ENCODE measurements around the gene SHROOM3. TPM values are rescaled to one million over a fixed set of nuclear protein-coding genes. Genes with fewer than 3 reads are reported as not detected.

SHROOM3 gene
- total and polyA plus RNA-seq, 4 donors: 14.4 to 75.1 (median 47.3) TPM

DNA sequence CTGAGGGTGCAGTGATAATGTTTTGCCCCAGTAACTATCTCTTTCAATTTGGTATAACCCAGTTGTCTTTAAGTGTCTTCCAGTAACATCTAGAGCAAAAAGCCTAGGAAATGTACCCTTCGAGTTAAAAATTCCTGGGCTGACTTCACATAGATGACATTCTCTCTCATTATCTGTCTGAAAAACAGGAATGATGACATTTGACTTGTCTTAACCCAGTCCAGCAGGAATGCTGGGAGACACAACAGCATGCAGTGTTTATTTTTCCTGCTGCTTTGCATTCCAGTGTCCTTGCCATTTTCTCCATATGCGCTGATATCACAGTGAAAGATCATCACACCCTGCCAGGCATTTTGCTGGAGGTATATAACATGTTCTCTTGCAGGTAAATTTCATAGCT lies 333.0 kb downstream of the SHROOM3 start:
- Histone ChIP-seq H3K27me3 (ENCODE audit: control insufficient read depth in 3 of 3, insufficient read depth in 3 of 3, low read length in 2 of 3) (no peaks in the 10 kb centered on the region), H3K36me3 (ENCODE audit: control insufficient read depth in 4 of 4, insufficient read depth in 4 of 4, low read length in 4 of 4) (peaks cover 0 to 12% (median 3%) of the 10 kb centered on the region in 4 donors), H3K9me3 (ENCODE audit: control insufficient read depth in 4 of 4, insufficient read depth in 3 of 4, low read length in 3 of 4) (peaks cover 0 to 2% (median 0%) of the 10 kb centered on the region in 4 donors), H3K9ac (ENCODE audit: insufficient read depth in 1 of 2, low read length in 2 of 2) (no peak overlapping the region), H3K4me1 (ENCODE audit: control insufficient read depth in 5 of 5, insufficient read depth in 5 of 5, low read length in 5 of 5) (peaks cover 0 to 11% (median 2%) of the 10 kb centered on the region in 5 donors), H3K4me3 (no peak overlapping the region), H3K27ac (ENCODE audit: low read depth in 1 of 2, low read length in 1 of 2) (no peak overlapping the region)
- ATAC-seq (ENCODE audit: insufficient read depth, low FRiP score) (no peak), DNase-seq (no peak)
- WGBS, 2 donors: 61 to 83% methylated on average over 2 of the region's 2 CpGs
- TF ChIP-seq, protein P1, sequence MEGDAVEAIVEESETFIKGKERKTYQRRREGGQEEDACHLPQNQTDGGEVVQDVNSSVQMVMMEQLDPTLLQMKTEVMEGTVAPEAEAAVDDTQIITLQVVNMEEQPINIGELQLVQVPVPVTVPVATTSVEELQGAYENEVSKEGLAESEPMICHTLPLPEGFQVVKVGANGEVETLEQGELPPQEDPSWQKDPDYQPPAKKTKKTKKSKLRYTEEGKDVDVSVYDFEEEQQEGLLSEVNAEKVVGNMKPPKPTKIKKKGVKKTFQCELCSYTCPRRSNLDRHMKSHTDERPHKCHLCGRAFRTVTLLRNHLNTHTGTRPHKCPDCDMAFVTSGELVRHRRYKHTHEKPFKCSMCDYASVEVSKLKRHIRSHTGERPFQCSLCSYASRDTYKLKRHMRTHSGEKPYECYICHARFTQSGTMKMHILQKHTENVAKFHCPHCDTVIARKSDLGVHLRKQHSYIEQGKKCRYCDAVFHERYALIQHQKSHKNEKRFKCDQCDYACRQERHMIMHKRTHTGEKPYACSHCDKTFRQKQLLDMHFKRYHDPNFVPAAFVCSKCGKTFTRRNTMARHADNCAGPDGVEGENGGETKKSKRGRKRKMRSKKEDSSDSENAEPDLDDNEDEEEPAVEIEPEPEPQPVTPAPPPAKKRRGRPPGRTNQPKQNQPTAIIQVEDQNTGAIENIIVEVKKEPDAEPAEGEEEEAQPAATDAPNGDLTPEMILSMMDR (IDR thresholded peaks at IDR 0.05; ENCODE audit: control extremely low read depth, extremely low read depth): no peak

DNA sequence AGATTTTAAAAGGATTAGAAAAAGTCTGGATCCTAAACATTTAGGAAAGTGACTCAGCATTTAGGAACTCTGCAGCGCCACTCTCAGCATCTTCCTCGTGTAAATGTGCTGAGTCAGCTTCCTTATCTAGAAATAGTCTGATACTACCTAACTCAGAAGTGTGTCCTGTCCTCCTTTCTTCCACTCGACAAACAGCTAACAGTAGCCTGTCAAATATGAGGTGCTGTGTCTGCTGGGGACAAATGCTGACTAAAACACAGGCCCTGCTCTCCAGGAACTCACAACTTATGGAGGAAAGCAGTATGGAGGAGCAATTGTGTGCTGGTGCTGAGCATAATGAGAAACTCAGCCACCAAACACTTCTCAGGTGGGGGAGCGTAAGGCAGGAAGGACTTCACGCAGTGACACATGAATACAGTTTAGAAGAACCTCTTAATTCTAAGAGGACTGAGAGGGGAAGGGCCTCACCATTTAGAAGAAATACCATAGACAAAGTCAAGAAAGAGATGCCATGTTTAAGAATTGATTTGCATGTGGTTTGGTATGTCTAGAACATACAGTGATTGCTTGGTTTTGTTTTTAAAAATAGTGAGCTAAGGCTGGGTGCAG lies 337.6 kb downstream of the SHROOM3 start:
- no peaks in the 10 kb centered on the region for H3K27me3 ChIP-seq (ENCODE audit: control insufficient read depth in 3 of 3, insufficient read depth in 3 of 3, low read length in 2 of 3)
- ATAC-seq (ENCODE audit: insufficient read depth, low FRiP score) (no peak), DNase-seq (no peak)
- H3K9me3 ChIP-seq (ENCODE audit: control insufficient read depth in 4 of 4, insufficient read depth in 3 of 4, low read length in 3 of 4): peaks cover 0 to 2% (median 0%) of the 10 kb centered on the region in 4 donors
- no peak overlapping the region for H3K9ac ChIP-seq (ENCODE audit: insufficient read depth in 1 of 2, low read length in 2 of 2)
- TF ChIP-seq, protein P1 (IDR thresholded peaks at IDR 0.05; ENCODE audit: control extremely low read depth, extremely low read depth): no peak
- no peak overlapping the region for H3K4me3 ChIP-seq
- H3K27ac ChIP-seq (ENCODE audit: low read depth in 1 of 2, low read length in 1 of 2): no peak overlapping the region
- WGBS, 2 donors: 49 to 60% methylated on average over 5 of the region's 5 CpGs
- peaks cover 0 to 5% (median 0%) of the 10 kb centered on the region in 5 donors for H3K4me1 ChIP-seq (ENCODE audit: control insufficient read depth in 5 of 5, insufficient read depth in 5 of 5, low read length in 5 of 5)
- H3K36me3 ChIP-seq (ENCODE audit: control insufficient read depth in 4 of 4, insufficient read depth in 4 of 4, low read length in 4 of 4): peaks cover 0 to 6% (median 3%) of the 10 kb centered on the region in 4 donors

DNA sequence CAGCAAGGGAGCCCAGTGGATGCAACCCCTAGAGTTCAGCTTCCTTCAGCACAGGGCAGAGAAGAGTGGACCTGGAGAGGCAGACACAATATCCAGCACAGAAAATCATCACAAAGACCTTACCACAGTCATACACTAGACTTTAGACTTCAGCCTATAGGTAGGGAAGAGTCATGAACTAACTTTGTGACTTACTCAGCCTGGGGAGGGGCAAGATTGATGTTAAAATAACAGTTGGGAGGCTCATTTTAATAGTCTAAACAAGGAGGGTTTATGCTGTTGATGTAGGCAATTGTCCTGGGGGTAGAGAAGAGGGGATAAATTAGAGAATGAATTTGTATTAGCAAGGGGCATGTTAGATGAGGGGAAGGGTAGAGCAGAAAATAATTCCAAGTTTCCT lies 338.7 kb downstream of the SHROOM3 start:
- ATAC-seq (ENCODE audit: insufficient read depth, low FRiP score): no peak
- Histone ChIP-seq H3K36me3 (ENCODE audit: control insufficient read depth in 4 of 4, insufficient read depth in 4 of 4, low read length in 4 of 4) (peaks cover 0 to 9% (median 3%) of the 10 kb centered on the region in 4 donors), H3K4me3 (no peak overlapping the region), H3K27ac (ENCODE audit: low read depth in 1 of 2, low read length in 1 of 2) (no peak overlapping the region), H3K9ac (ENCODE audit: insufficient read depth in 1 of 2, low read length in 2 of 2) (no peak overlapping the region), H3K27me3 (ENCODE audit: control insufficient read depth in 3 of 3, insufficient read depth in 3 of 3, low read length in 2 of 3) (no peaks in the 10 kb centered on the region), H3K9me3 (ENCODE audit: control insufficient read depth in 4 of 4, insufficient read depth in 3 of 4, low read length in 3 of 4) (peaks cover 0 to 2% (median 0%) of the 10 kb centered on the region in 4 donors), H3K4me1 (ENCODE audit: control insufficient read depth in 5 of 5, insufficient read depth in 5 of 5, low read length in 5 of 5) (no peaks in the 10 kb centered on the region)
- DNase-seq: no peak
- TF ChIP-seq, protein P1 (IDR thresholded peaks at IDR 0.05; ENCODE audit: control extremely low read depth, extremely low read depth): no peak
